GM23338 (cell line): ENCODE measurements around the gene PRDM2. TPM values are rescaled to one million over a fixed set of nuclear protein-coding genes. Genes with fewer than 3 reads are reported as not detected.

Experiments
- ATAC-seq: fragments of 200-7000 bp; cut with Tn5 transposase; 3 replicates; pipeline ENCODE4 v1.9.1; 2020
- DNase-seq: peaks from one replicate; pipeline ENCODE4 v3.0.0-alpha.2; 2015; ENCODE audit warnings: low spot score
- H2AFZ ChIP-seq: fragments of 200-600 bp; sonication (generic); 2 replicates; pipeline ENCODE4 v1.8.0; 2016; ENCODE audit warnings: antibody characterized with exemption, mild to moderate bottlenecking, moderate library complexity
- H3F3A ChIP-seq: fragments of 200-600 bp; sonication (generic); replicated peaks from 2 replicates; pipeline ENCODE4 v1.8.0; 2017; ENCODE audit warnings: antibody characterized with exemption, mixed run types, low read depth
- H3K27ac ChIP-seq: fragments of 200-600 bp; sonication (generic); 2 replicates; pipeline ENCODE4 v1.6.1; 2016; ENCODE audit warnings: low read depth
- H3K27me3 ChIP-seq: fragments of 200-600 bp; sonication (generic); 2 replicates; pipeline ENCODE4 v1.8.0; 2016; ENCODE audit warnings: mild to moderate bottlenecking, mixed run types, moderate library complexity; ENCODE audit not compliant: insufficient read depth
- H3K36me3 ChIP-seq: fragments of 200-600 bp; sonication (generic); 2 replicates; pipeline ENCODE4 v1.8.0; 2016; ENCODE audit warnings: mild to moderate bottlenecking; ENCODE audit not compliant: insufficient read depth
- H3K4me1 ChIP-seq: fragments of 200-600 bp; sonication (generic); 2 replicates; pipeline ENCODE4 v1.8.0; 2016; ENCODE audit warnings: mild to moderate bottlenecking, moderate library complexity; ENCODE audit not compliant: insufficient read depth
- H3K4me2 ChIP-seq: fragments of 200-600 bp; sonication (generic); 2 replicates; pipeline ENCODE4 v1.7.1; 2017; ENCODE audit warnings: mixed run types
- H3K4me3 ChIP-seq: fragments of 200-600 bp; sonication (generic); 2 replicates; pipeline ENCODE4 v1.6.1; 2016; ENCODE audit warnings: mixed run types
- H3K79me2 ChIP-seq: fragments of 200-600 bp; sonication (generic); replicated peaks from 2 replicates; pipeline ENCODE4 v1.8.0; 2017; ENCODE audit warnings: mild to moderate bottlenecking; ENCODE audit not compliant: insufficient read depth
- H3K9me2 ChIP-seq: fragments of 200-600 bp; sonication (generic); 2 replicates; pipeline ENCODE4 v1.8.0; 2017; ENCODE audit not compliant: insufficient read depth
- H4K20me1 ChIP-seq: fragments of 200-600 bp; sonication (generic); replicated peaks from 2 replicates; pipeline ENCODE4 v1.8.0; 2017; ENCODE audit warnings: mild to moderate bottlenecking; ENCODE audit not compliant: insufficient read depth
- H3K27ac Mint-ChIP-seq: 2 replicates; pipeline ENCODE4 v1.8.0; 2020; ENCODE audit warnings: inconsistent platforms, mild to moderate bottlenecking, moderate library complexity, mixed read lengths
- H3K27me3 Mint-ChIP-seq: 3 replicates; pipeline ENCODE4 v1.8.0; 2022; ENCODE audit warnings: low read depth, mild to moderate bottlenecking, moderate library complexity, mixed read lengths, inconsistent platforms; ENCODE audit not compliant: insufficient read depth, poor library complexity
- H3K36me3 Mint-ChIP-seq: 3 replicates; pipeline ENCODE4 v1.8.0; 2021; ENCODE audit warnings: low read depth, mild to moderate bottlenecking, inconsistent platforms, moderate library complexity, mixed read lengths
- H3K4me1 Mint-ChIP-seq: 3 replicates; pipeline ENCODE4 v1.8.0; 2020; ENCODE audit warnings: mild to moderate bottlenecking, inconsistent platforms, mixed read lengths
- H3K4me3 Mint-ChIP-seq: 3 replicates; pipeline ENCODE4 v1.8.0; 2021; ENCODE audit warnings: moderate library complexity, mild to moderate bottlenecking, inconsistent platforms, mixed read lengths
- H3K9me3 Mint-ChIP-seq: 3 replicates; pipeline ENCODE4 v1.8.0; 2020; ENCODE audit warnings: moderate library complexity, mild to moderate bottlenecking, inconsistent platforms, mixed read lengths
- CREB1 ChIP-seq: fragments of 250-450 bp; sonication (Bioruptor Pico); IDR thresholded peaks from 2 replicates; pipeline ENCODE4 v1.5.0; 2020; ENCODE audit warnings: low read depth, mild to moderate bottlenecking, moderate library complexity
- CTCF ChIP-seq, 2 experiments: fragments of 200-600 bp in 1 of 2; sonication (generic) in 1 of 2; conservative IDR thresholded peaks; 2 replicates each; pipeline versions ENCODE4 v1.5.1 to v1.6.1; 2016 to 2017; ENCODE audit warnings: antibody characterized with exemption in 2 of 2, low read depth in 2 of 2, mild to moderate bottlenecking in 2 of 2, moderate library complexity in 1 of 2
- ETS1 ChIP-seq: IDR thresholded peaks from 2 replicates; pipeline ENCODE4 v1.6.1; 2016; ENCODE audit warnings: antibody characterized with exemption
- EZH2 ChIP-seq: fragments of 200-600 bp; sonication (generic); IDR thresholded peaks from one replicate; pipeline ENCODE4 v1.8.0; 2017; ENCODE audit warnings: antibody characterized with exemption, mild to moderate bottlenecking, low read depth; ENCODE audit not compliant: unreplicated experiment
- EZH2phosphoT487 ChIP-seq: fragments of 200-600 bp; sonication (generic); IDR thresholded peaks from one replicate; pipeline ENCODE4 v1.8.1; 2018; ENCODE audit warnings: antibody characterized with exemption; ENCODE audit not compliant: unreplicated experiment
- JUNB ChIP-seq: IDR thresholded peaks from one replicate; pipeline ENCODE4 v1.6.1; 2016; ENCODE audit warnings: antibody characterized with exemption; ENCODE audit not compliant: unreplicated experiment
- NANOG ChIP-seq: IDR thresholded peaks from 2 replicates; pipeline ENCODE4 v1.6.1; 2016; ENCODE audit warnings: antibody characterized with exemption, borderline replicate concordance
- POLR2AphosphoS5 ChIP-seq: IDR thresholded peaks from 2 replicates; pipeline ENCODE4 v1.6.1; 2016; ENCODE audit warnings: antibody characterized with exemption, low read depth
- STAT1 ChIP-seq: IDR thresholded peaks from one replicate; pipeline ENCODE4 v1.6.1; 2016; ENCODE audit warnings: antibody characterized with exemption; ENCODE audit not compliant: unreplicated experiment
- ZNF114 ChIP-seq: fragments of 250-450 bp; sonication (Bioruptor Pico); IDR thresholded peaks from 2 replicates; pipeline ENCODE4 v1.5.0; 2020; ENCODE audit warnings: mild to moderate bottlenecking, moderate library complexity
- ZNF331 ChIP-seq: fragments of 250-450 bp; sonication (Bioruptor Pico); IDR thresholded peaks from 2 replicates; pipeline ENCODE4 v1.5.0; 2020; ENCODE audit warnings: low read depth, mild to moderate bottlenecking, moderate library complexity
- ZNF462 ChIP-seq: fragments of 250-450 bp; sonication (Bioruptor Pico); IDR thresholded peaks from 2 replicates; pipeline ENCODE4 v1.5.0; 2020; ENCODE audit warnings: mild to moderate bottlenecking, moderate library complexity
- polyA plus RNA-seq: library from polyadenylated mRNA; unstranded; fragments of >200 nt; fragmentation: Nextera tagmentation; extraction: Ambion mirVana; gene quantifications from 2 replicates; pipeline ENCODE4 v1.2.1, GENCODE V29; 2016
- total RNA-seq: library from RNA; depleted of rRNA; stranded (reverse); fragments of >200 nt; shearing (Covaris generic); gene quantifications from 2 replicates; pipeline ENCODE4 v1.2.3, GENCODE V29; 2014
- TF ChIP-seq, protein P1 (sequence below): IDR thresholded peaks from one replicate; pipeline ENCODE4 v1.6.1; 2018; ENCODE audit warnings: antibody characterized with exemption; ENCODE audit not compliant: unreplicated experiment

PRDM2 gene
- total and polyA plus RNA-seq, 2 experiments from 2014 or later: 11.6 to 28.3 TPM

DNA sequence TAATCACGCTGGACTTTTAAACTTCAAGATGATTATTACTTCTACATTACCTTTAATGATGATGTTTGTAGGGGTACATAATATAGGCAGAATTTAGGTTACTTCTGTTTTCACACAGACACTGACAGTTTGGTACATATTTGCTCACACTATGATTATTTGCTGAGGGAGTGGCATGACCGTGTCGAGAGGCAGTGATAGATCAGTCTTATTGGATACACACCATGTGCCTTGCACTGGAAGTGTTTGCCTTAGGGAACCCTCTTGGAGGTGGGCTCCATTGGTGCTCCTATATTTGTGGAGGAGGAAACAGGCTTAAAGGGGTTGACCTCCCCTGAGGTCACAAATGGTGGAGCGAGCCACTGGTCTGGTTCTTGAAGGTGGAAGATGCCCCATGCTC, 132.1 kb downstream of the PRDM2 start:
- no peaks in the 10 kb centered on the region for H3K9me2 ChIP-seq
- TF ChIP-seq ZNF114 (CRISPR knock-in tag) (no peak), EZH2phosphoT487 (no peak), ETS1 (no peak), NANOG (no peak), EZH2 (no peak), POLR2AphosphoS5 (no peak), STAT1 (no peak), ZNF331 (CRISPR knock-in tag) (no peak), CREB1 (CRISPR knock-in tag) (no peak), CTCF (conservative IDR thresholded peaks at IDR 0.05; ENCODE audit: low read depth in 2 of 2) (no peak), ZNF462 (CRISPR knock-in tag) (no peak), JUNB (no peak)
- TF ChIP-seq, protein P1, sequence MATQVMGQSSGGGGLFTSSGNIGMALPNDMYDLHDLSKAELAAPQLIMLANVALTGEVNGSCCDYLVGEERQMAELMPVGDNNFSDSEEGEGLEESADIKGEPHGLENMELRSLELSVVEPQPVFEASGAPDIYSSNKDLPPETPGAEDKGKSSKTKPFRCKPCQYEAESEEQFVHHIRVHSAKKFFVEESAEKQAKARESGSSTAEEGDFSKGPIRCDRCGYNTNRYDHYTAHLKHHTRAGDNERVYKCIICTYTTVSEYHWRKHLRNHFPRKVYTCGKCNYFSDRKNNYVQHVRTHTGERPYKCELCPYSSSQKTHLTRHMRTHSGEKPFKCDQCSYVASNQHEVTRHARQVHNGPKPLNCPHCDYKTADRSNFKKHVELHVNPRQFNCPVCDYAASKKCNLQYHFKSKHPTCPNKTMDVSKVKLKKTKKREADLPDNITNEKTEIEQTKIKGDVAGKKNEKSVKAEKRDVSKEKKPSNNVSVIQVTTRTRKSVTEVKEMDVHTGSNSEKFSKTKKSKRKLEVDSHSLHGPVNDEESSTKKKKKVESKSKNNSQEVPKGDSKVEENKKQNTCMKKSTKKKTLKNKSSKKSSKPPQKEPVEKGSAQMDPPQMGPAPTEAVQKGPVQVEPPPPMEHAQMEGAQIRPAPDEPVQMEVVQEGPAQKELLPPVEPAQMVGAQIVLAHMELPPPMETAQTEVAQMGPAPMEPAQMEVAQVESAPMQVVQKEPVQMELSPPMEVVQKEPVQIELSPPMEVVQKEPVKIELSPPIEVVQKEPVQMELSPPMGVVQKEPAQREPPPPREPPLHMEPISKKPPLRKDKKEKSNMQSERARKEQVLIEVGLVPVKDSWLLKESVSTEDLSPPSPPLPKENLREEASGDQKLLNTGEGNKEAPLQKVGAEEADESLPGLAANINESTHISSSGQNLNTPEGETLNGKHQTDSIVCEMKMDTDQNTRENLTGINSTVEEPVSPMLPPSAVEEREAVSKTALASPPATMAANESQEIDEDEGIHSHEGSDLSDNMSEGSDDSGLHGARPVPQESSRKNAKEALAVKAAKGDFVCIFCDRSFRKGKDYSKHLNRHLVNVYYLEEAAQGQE: no peak
- H3K36me3 Mint-ChIP-seq: no peaks in the 10 kb centered on the region
- no peak overlapping the region for H3K4me3 Mint-ChIP-seq
- DNase-seq: no peak
- H3K4me2 ChIP-seq: no peak overlapping the region
- no peaks in the 10 kb centered on the region for H3K36me3 ChIP-seq
- H3F3A ChIP-seq: no peaks in the 10 kb centered on the region
- H4K20me1 ChIP-seq: no peaks in the 10 kb centered on the region
- no peak overlapping the region for H3K4me3 ChIP-seq
- peaks cover 7% of the 10 kb centered on the region for H3K27me3 Mint-ChIP-seq
- H3K27ac ChIP-seq: no peak overlapping the region
- H3K4me1 ChIP-seq: no peaks in the 10 kb centered on the region
- H3K4me1 Mint-ChIP-seq: peaks cover 2% of the 10 kb centered on the region; the same call in 1 of the 3 replicates
- no peak for ATAC-seq
- H2AFZ ChIP-seq: no peak overlapping the region
- no peaks in the 10 kb centered on the region for H3K79me2 ChIP-seq
- no peaks in the 10 kb centered on the region; the same call in 1 of the 3 replicates for H3K9me3 Mint-ChIP-seq
- H3K27ac Mint-ChIP-seq: no peak overlapping the region
- H3K27me3 ChIP-seq: no peaks in the 10 kb centered on the region
